Measurements from ENCODE around the gene CHIT1.
A peak's percentile ranks its signal among the peaks of the same experiment; 100 is the strongest.

The CHIT1 gene

GRCh38 chr1:203229471-203230135 is at the start of gene CHIT1:
TSS of gene CHIT1 (minus strand) at chr1:203229673. CDS start at chr1:203229636, 37 bp downstream.
- Mint-ChIP-seq H3K4me1 (no peaks in the 10 kb centered on the region), H3K27ac (no peak within 1 kb of the TSS), H3K36me3 (no peaks in the 10 kb centered on the region), H3K9me3 (peaks cover 7% of the 10 kb centered on the region), H3K4me3 (no peak within 1 kb of the TSS)
- DNase-seq (ENCODE audit: low spot score in 2 of 2), result no peak
- ATAC-seq, result no peak

DNA sequence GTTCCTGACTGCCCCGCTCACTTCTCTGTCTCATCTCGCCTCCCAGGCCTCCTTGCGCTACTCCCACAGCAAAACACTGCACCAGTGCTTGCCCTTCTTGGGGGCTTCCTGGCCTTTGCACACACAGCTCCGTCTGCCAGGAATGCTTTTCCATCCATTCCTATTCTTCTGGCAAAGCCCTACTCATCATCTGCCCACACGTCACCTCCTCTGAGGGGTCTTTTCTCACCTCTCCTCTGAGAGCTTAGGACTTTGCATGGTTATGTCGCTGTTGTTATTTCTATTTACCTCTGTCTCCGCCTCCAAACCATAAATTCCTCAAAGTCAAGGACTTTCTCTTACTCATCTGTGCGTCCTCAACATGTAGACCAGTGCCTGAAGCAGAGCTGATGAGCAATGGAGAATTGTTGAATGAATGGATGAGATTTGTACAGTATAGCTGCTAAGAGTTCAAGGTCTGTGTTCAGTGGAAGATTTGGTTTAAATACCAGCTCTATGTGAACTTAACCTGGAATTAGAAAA is 49.5 kb upstream of the CHIT1 start:
- peaks cover 68% of the 10 kb centered on the region for H3K4me1 Mint-ChIP-seq
- DNase-seq (ENCODE audit: low spot score in 2 of 2) (no peak), ATAC-seq (no peak)
- H3K27ac Mint-ChIP-seq, result peak overlapping the region; percentile 89
- H3K4me3 Mint-ChIP-seq, result no peak overlapping the region
- no peaks in the 10 kb centered on the region for H3K36me3 Mint-ChIP-seq
- H3K9me3 Mint-ChIP-seq, result no peaks in the 10 kb centered on the region

DNA sequence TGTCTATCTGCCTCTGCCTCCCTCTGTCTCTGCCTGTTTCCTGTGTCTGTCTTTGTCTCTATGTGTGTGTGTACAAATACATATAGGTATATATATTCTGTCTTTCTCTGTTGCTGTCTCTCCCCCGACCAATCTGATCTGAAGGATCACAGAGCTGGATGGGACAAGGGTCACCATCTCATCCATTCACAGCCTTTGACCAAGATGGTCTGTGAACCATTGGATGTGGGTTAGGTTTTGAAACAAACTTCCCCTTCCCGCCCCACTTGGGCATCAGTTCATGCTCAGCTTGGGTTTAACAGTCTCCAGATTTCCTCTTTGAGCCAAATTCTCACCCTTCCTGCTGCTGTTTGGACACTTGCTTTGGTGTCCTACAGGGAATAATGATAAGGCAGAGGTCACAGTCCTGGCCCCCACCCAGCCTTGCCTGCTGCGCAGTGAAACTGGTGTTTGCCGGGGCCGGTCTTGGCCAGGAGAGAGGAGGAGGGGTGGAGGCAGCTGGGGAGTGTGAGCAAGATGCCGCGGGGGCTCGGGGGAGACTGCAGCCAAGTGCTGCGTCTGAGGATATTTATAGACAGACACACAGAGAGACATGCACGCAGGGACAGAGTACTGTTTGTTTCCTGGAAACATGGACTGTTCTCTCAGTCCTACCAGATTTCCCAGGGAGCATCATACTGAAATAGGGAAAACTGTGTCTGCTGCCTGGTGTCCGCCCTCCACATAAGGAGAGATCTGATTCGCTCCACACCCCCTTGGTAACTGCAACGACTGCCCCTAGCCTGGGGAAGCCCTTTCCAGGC is 48.8 kb upstream of the CHIT1 start:
- DNase-seq (ENCODE audit: low spot score in 2 of 2) (no peak), ATAC-seq (no peak)
- Mint-ChIP-seq H3K4me3 (peak overlapping the region; percentile 10), H3K27ac (peak overlapping the region; percentile 89), H3K9me3 (no peaks in the 10 kb centered on the region), H3K4me1 (peaks cover 75% of the 10 kb centered on the region), H3K36me3 (no peaks in the 10 kb centered on the region)

DNA sequence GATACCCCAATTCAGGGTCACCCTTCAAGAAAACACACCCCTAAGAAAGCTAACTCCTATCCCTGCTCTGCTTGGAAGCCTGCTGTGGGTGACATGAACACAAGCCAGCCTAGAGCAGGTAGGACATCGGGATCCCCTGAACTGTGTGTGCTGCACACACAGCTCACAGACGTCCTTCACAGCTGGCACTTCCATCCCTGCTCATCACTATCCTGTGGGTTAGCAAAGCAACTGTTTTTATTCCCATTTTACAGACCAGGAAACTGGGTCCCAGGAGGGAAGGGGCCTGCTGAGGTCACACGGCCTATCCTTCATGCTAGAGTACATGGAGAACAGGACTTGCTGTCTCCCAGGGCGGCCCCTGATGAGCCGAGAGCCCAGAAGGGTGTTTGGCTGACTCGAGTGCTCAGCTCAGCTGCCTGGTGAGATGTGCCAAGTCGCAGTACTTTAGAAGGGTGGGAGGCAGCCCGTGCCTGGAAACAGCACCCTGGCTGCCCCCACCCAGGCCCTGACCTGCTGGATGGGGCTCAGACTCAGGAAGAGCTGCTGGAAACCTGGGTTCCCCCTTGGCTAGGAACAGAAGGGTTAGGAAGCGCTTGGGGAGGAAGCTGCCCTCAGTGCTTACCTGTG is 47.6 kb upstream of the CHIT1 start:
- H3K4me1 Mint-ChIP-seq, result peaks cover 69% of the 10 kb centered on the region

DNA sequence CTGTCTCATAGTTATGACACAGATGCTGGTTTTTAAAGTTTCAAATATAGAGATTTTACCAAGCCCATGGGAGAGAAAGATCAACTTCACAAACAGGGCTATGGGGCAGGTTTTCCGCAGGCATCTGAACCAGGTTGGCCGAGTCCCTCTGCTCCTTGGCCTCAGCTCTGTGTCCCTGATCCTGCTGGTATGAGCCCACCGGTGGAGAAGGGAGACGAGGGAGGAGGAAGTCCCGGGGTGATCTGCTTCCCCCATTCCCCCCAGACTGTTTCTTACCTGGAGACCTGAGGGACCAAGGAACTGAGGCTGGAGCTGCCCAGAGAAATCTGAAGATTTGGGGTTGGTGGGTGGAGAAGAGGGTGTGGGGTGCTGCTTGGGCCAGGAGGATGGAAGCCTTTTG is 46.9 kb upstream of the CHIT1 start:
- H3K27ac Mint-ChIP-seq, result no peak overlapping the region
- peaks cover 64% of the 10 kb centered on the region for H3K4me1 Mint-ChIP-seq
- H3K36me3 Mint-ChIP-seq, result no peaks in the 10 kb centered on the region
- H3K4me3 Mint-ChIP-seq, result no peak overlapping the region
- ATAC-seq, result no peak
- no peaks in the 10 kb centered on the region for H3K9me3 Mint-ChIP-seq
- peak in 1 of 2 donors; percentile 42 for DNase-seq (ENCODE audit: low spot score in 2 of 2)

More for the DNA sequence above, 47.6 kb upstream of the CHIT1 start:
- peak in 1 of 2 donors; percentile 51 for DNase-seq (ENCODE audit: low spot score in 2 of 2)
- H3K36me3 Mint-ChIP-seq, result no peaks in the 10 kb centered on the region
- H3K4me3 Mint-ChIP-seq, result peak overlapping the region; percentile 10
- no peak for ATAC-seq
- H3K9me3 Mint-ChIP-seq, result no peaks in the 10 kb centered on the region
- peak overlapping the region; percentile 89 for H3K27ac Mint-ChIP-seq

- ATAC-seq, result no peak
- Mint-ChIP-seq H3K4me3 (peak overlapping the region; percentile 72), H3K9me3 (no peaks in the 10 kb centered on the region), H3K4me1 (peaks cover 64% of the 10 kb centered on the region), H3K27ac (peak overlapping the region; percentile 9), H3K36me3 (no peaks in the 10 kb centered on the region)
- DNase-seq (ENCODE audit: low spot score in 2 of 2), result no peak
These were observed 46.3 kb upstream of the CHIT1 start for GRCh38 chr1:203275656-203276272.

GRCh38 chr1:203274603-203275381 is 45.3 kb upstream of the CHIT1 start:
- Mint-ChIP-seq H3K4me1 (peaks cover 60% of the 10 kb centered on the region), H3K9me3 (no peaks in the 10 kb centered on the region), H3K36me3 (no peaks in the 10 kb centered on the region), H3K4me3 (peak overlapping the region; percentile 72), H3K27ac (peak overlapping the region; percentile 77)
- DNase-seq (ENCODE audit: low spot score in 2 of 2) (no peak), ATAC-seq (no peak)

GRCh38 chr1:203273869-203274602 is 44.6 kb upstream of the CHIT1 start:
- peaks cover 55% of the 10 kb centered on the region for H3K4me1 Mint-ChIP-seq
- ATAC-seq, result no peak
- DNase-seq (ENCODE audit: low spot score in 2 of 2), result no peak
- H3K4me3 Mint-ChIP-seq, result peak overlapping the region; percentile 72
- no peaks in the 10 kb centered on the region for H3K36me3 Mint-ChIP-seq
- peak overlapping the region; percentile 77 for H3K27ac Mint-ChIP-seq
- H3K9me3 Mint-ChIP-seq, result no peaks in the 10 kb centered on the region

GRCh38 chr1:203273206-203273868 is 43.9 kb upstream of the CHIT1 start:
- ATAC-seq, result peak; percentile 95
- peak overlapping the region; percentile 77 for H3K27ac Mint-ChIP-seq
- H3K36me3 Mint-ChIP-seq, result no peaks in the 10 kb centered on the region
- H3K4me1 Mint-ChIP-seq, result peaks cover 49% of the 10 kb centered on the region
- no peaks in the 10 kb centered on the region for H3K9me3 Mint-ChIP-seq
- peak; percentile 94 to 95 for DNase-seq (ENCODE audit: low spot score in 2 of 2)
- peak overlapping the region; percentile 72 for H3K4me3 Mint-ChIP-seq

DNA sequence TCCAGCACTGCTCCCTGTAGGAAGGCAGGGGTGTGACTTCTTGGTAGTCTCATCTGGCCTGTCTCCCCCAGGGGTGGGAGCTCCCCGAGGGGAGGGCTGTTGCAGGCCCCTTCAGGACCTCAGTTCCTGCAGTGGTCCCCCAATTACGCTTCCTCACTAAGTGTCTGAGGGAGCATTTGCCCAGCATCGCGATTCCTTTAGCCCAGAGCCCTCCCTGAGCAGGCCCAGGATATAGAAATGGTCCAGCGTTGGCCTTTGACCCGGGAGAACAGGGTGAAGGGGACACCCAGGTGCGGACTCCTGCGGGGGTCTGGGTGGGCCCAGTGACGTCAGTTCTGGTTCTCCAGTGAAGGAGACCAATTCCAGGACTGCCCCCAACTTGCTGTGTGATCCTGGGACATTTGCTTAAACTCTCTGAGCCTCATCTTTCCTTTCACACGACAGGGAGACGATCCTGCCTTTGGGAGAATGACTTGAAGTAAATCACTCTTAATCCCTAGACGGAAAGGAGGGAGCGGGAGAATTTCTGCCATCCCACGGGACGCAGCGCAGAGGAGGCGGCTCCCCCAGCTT is 43.2 kb upstream of the CHIT1 start:
- DNase-seq (ENCODE audit: low spot score in 2 of 2), result no peak
- Mint-ChIP-seq H3K4me1 (peaks cover 48% of the 10 kb centered on the region), H3K36me3 (peaks cover 4% of the 10 kb centered on the region), H3K27ac (peak overlapping the region; percentile 77), H3K4me3 (peak overlapping the region; percentile 72), H3K9me3 (no peaks in the 10 kb centered on the region)
- no peak for ATAC-seq

DNA sequence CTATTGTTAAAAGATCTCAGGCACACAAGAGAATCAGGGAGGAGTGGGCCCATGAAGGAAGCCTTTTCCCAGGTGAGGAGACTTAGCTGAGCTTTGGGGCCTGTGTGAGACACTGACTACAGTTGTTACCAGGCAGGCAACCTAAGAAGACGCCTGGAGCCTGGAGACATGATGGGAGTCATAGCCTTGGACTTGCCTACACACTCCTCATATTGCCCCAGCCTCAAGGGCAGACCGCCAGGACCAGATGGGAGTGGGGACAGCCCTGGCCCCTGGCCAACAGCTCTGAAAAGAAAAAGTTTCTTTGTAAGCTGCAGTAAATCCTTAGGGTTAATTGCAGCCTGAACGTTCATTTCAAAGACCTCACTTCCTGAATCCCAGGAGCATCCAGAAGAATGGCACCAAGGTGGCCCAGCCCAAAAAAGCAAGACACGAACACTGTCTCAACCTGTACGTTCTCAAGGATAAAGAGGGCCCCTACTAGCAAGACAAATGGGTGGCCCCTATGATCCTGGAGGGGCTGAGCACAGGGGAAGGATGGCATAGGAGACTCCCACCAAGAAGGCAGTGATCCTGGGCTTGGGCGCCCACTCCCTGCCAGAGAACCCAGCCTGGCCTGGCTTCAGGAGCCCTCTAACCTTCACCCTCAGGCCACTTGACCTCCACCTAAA is 42.6 kb upstream of the CHIT1 start:
- H3K4me3 Mint-ChIP-seq, result no peak overlapping the region
- H3K27ac Mint-ChIP-seq, result no peak overlapping the region
- ATAC-seq (no peak), DNase-seq (ENCODE audit: low spot score in 2 of 2) (no peak)
- no peaks in the 10 kb centered on the region for H3K9me3 Mint-ChIP-seq
- H3K36me3 Mint-ChIP-seq, result peaks cover 8% of the 10 kb centered on the region
- peaks cover 48% of the 10 kb centered on the region for H3K4me1 Mint-ChIP-seq

GRCh38 chr1:203271018-203271743 is 41.7 kb upstream of the CHIT1 start:
- DNase-seq (ENCODE audit: low spot score in 2 of 2) (no peak), ATAC-seq (peak; percentile 58)
- Mint-ChIP-seq H3K27ac (no peak overlapping the region), H3K4me1 (peaks cover 45% of the 10 kb centered on the region), H3K4me3 (no peak overlapping the region), H3K9me3 (no peaks in the 10 kb centered on the region), H3K36me3 (peaks cover 8% of the 10 kb centered on the region)
